IPS-15b (cell line): ENCODE results near the gene HDAC7.

ENCODE experiments used
- H3K27me3 ChIP-seq: one replicate; pipeline ENCODE4 v1.6.1; 2013; ENCODE audit warnings: low read length; ENCODE audit not compliant: control insufficient read depth, insufficient read depth
- H3K36me3 ChIP-seq: one replicate; pipeline ENCODE4 v1.6.1; 2013; ENCODE audit warnings: low read length; ENCODE audit not compliant: control insufficient read depth, insufficient read depth
- H3K4me1 ChIP-seq: one replicate; pipeline ENCODE4 v1.6.1; 2013; ENCODE audit warnings: mild to moderate bottlenecking, low read length; ENCODE audit not compliant: control insufficient read depth, insufficient read depth
- H3K4me3 ChIP-seq: one replicate; pipeline ENCODE4 v1.5.1; 2013; ENCODE audit warnings: low read depth, low read length
- H3K9ac ChIP-seq: one replicate; pipeline ENCODE4 v1.6.1; 2013; ENCODE audit warnings: low read depth, mild to moderate bottlenecking, low read length
- H3K9me3 ChIP-seq: one replicate; pipeline ENCODE4 v1.6.1; 2013; ENCODE audit warnings: mild to moderate bottlenecking, low read length; ENCODE audit not compliant: control insufficient read depth, insufficient read depth

HDAC7 gene

GRCh38 chr12:47771304-47771703, 48.4 kb downstream of the HDAC7 start:
- Histone ChIP-seq H3K4me3 (no peak overlapping the region), H3K9ac (no peak overlapping the region), H3K4me1 (peaks cover 4% of the 10 kb centered on the region), H3K27me3 (peaks cover 16% of the 10 kb centered on the region), H3K9me3 (no peaks in the 10 kb centered on the region), H3K36me3 (no peaks in the 10 kb centered on the region)

- Histone ChIP-seq H3K9me3 (no peaks in the 10 kb centered on the region), H3K4me3 (no peak overlapping the region), H3K4me1 (peaks cover 4% of the 10 kb centered on the region), H3K36me3 (no peaks in the 10 kb centered on the region), H3K9ac (no peak overlapping the region), H3K27me3 (peaks cover 16% of the 10 kb centered on the region)
Measured at GRCh38 chr12:47770086-47770726, 49.5 kb downstream of the HDAC7 start.

- Histone ChIP-seq H3K4me1 (peaks cover 4% of the 10 kb centered on the region), H3K9me3 (no peaks in the 10 kb centered on the region), H3K4me3 (no peak overlapping the region), H3K27me3 (peaks cover 14% of the 10 kb centered on the region), H3K36me3 (no peaks in the 10 kb centered on the region), H3K9ac (no peak overlapping the region)
Measured at GRCh38 chr12:47769234-47770085, 50.2 kb downstream of the HDAC7 start.

GRCh38 chr12:47768323-47768811, 51.3 kb downstream of the HDAC7 start:
- Histone ChIP-seq H3K9me3 (no peaks in the 10 kb centered on the region), H3K9ac (no peak overlapping the region), H3K4me1 (peaks cover 4% of the 10 kb centered on the region), H3K4me3 (no peak overlapping the region), H3K36me3 (no peaks in the 10 kb centered on the region), H3K27me3 (peaks cover 6% of the 10 kb centered on the region)

- Histone ChIP-seq H3K36me3 (no peaks in the 10 kb centered on the region), H3K4me3 (no peak overlapping the region), H3K4me1 (peaks cover 4% of the 10 kb centered on the region)
Measured at GRCh38 chr12:47767216-47767724, 52.4 kb downstream of the HDAC7 start.

GRCh38 chr12:47766502-47767215, 53.0 kb downstream of the HDAC7 start:
- Histone ChIP-seq H3K4me3 (no peak overlapping the region), H3K9me3 (no peaks in the 10 kb centered on the region)

More at GRCh38 chr12:47767216-47767724, 52.4 kb downstream of the HDAC7 start:
- no peaks in the 10 kb centered on the region for H3K9me3 ChIP-seq
- H3K9ac ChIP-seq, result no peak overlapping the region
- peaks cover 6% of the 10 kb centered on the region for H3K27me3 ChIP-seq

GRCh38 chr12:47763481-47764346, 56.0 kb downstream of the HDAC7 start:
- H3K4me1 ChIP-seq, result peaks cover 3% of the 10 kb centered on the region
- no peak overlapping the region for H3K4me3 ChIP-seq
- H3K27me3 ChIP-seq, result peaks cover 2% of the 10 kb centered on the region
- H3K36me3 ChIP-seq, result no peaks in the 10 kb centered on the region
- H3K9me3 ChIP-seq, result no peaks in the 10 kb centered on the region
- no peak overlapping the region for H3K9ac ChIP-seq

More at GRCh38 chr12:47766502-47767215, 53.0 kb downstream of the HDAC7 start:
- H3K9ac ChIP-seq, result no peak overlapping the region
- peaks cover 4% of the 10 kb centered on the region for H3K4me1 ChIP-seq
- H3K36me3 ChIP-seq, result no peaks in the 10 kb centered on the region
- peaks cover 6% of the 10 kb centered on the region for H3K27me3 ChIP-seq

GRCh38 chr12:47762850-47763465, 56.7 kb downstream of the HDAC7 start:
- no peaks in the 10 kb centered on the region for H3K4me1 ChIP-seq
- no peak overlapping the region for H3K4me3 ChIP-seq
- H3K27me3 ChIP-seq, result peaks cover 3% of the 10 kb centered on the region
- H3K9me3 ChIP-seq, result no peaks in the 10 kb centered on the region
- H3K36me3 ChIP-seq, result no peaks in the 10 kb centered on the region
- no peak overlapping the region for H3K9ac ChIP-seq

- Histone ChIP-seq H3K36me3 (peaks cover 8% of the 10 kb centered on the region), H3K4me1 (no peaks in the 10 kb centered on the region), H3K27me3 (peaks cover 9% of the 10 kb centered on the region), H3K9me3 (no peaks in the 10 kb centered on the region), H3K9ac (no peak within 1 kb of the TSS), H3K4me3 (peak within 1 kb of the TSS; percentile 62)
Measured at GRCh38 chr12:47758834-47759690, 60.6 kb downstream of the HDAC7 start, which contains the start of gene RAPGEF3. TSS of gene RAPGEF3 (minus strand) at chr12:47758880. CDS start at chr12:47758556, 324 bp downstream.

- H3K27me3 ChIP-seq, result peaks cover 9% of the 10 kb centered on the region
- H3K4me1 ChIP-seq, result no peaks in the 10 kb centered on the region
- H3K9ac ChIP-seq, result no peak overlapping the region
- H3K36me3 ChIP-seq, result peaks cover 8% of the 10 kb centered on the region
- no peaks in the 10 kb centered on the region for H3K9me3 ChIP-seq
- peak overlapping the region; percentile 62 for H3K4me3 ChIP-seq
Measured at GRCh38 chr12:47758584-47758833, 61.2 kb downstream of the HDAC7 start.
